ENCODE results near the gene ZNF775. TPM values are rescaled to one million over a fixed set of nuclear protein-coding genes. Genes with fewer than 3 reads are reported as not detected.

The ZNF775 gene
- polyA plus RNA-seq, 1 donor (not counting 4 experiments of a cell fraction or from before 2014, with no cell fraction given) = 1.0 TPM

- Histone ChIP-seq H4K20me1 (ENCODE audit: control insufficient read depth, extremely low read depth, insufficient read depth, low read length) (no peaks in the 10 kb centered on the region), H3K27me3 (ENCODE audit: control insufficient read depth, extremely low read depth, insufficient read depth, low read length) (no peaks in the 10 kb centered on the region), H2AFZ (ENCODE audit: control insufficient read depth, low read length) (no peak overlapping the region), H3K79me2 (ENCODE audit: control insufficient read depth, insufficient read depth, low read length) (no peaks in the 10 kb centered on the region), H3K27ac (ENCODE audit: control insufficient read depth, insufficient read depth, low read length) (no peak overlapping the region), H3K4me1 (ENCODE audit: control insufficient read depth, extremely low read depth, insufficient read depth, low read length) (peaks cover 14% of the 10 kb centered on the region), H3K4me2 (ENCODE audit: control insufficient read depth, extremely low read depth, insufficient read depth, low read depth, low read length) (no peak overlapping the region), H3K9me1 (ENCODE audit: control insufficient read depth, extremely low read depth, insufficient read depth, low read length) (no peaks in the 10 kb centered on the region), H3K4me3 (ENCODE audit: control insufficient read depth in 2 of 3, extremely low read depth in 1 of 3, insufficient read depth in 2 of 3, low read depth in 1 of 3, low read length in 3 of 3) (no peak overlapping the region), H3K9me3 (ENCODE audit: control insufficient read depth, low read depth, low read length) (no peaks in the 10 kb centered on the region), H3K9ac (ENCODE audit: control insufficient read depth, extremely low read depth, insufficient read depth, low read length) (no peak overlapping the region), H3K36me3 (ENCODE audit: control insufficient read depth in 2 of 2, extremely low read depth in 1 of 2, insufficient read depth in 2 of 2, low read length in 2 of 2) (no peaks in the 10 kb centered on the region)
- DNase-seq (ENCODE audit: low read depth, low spot score) (no peak), FAIRE-seq (no peak)
- dilution Hi-C loops (cut with MboI; ENCODE audit: extremely low pct_ligation_motif_present, low sequenced_read_pairs) = no loop called here
- TF ChIP-seq EZH2 (IDR thresholded peaks at IDR 0.05; ENCODE audit: low read length) = no peak
- TF ChIP-seq, protein P1, sequence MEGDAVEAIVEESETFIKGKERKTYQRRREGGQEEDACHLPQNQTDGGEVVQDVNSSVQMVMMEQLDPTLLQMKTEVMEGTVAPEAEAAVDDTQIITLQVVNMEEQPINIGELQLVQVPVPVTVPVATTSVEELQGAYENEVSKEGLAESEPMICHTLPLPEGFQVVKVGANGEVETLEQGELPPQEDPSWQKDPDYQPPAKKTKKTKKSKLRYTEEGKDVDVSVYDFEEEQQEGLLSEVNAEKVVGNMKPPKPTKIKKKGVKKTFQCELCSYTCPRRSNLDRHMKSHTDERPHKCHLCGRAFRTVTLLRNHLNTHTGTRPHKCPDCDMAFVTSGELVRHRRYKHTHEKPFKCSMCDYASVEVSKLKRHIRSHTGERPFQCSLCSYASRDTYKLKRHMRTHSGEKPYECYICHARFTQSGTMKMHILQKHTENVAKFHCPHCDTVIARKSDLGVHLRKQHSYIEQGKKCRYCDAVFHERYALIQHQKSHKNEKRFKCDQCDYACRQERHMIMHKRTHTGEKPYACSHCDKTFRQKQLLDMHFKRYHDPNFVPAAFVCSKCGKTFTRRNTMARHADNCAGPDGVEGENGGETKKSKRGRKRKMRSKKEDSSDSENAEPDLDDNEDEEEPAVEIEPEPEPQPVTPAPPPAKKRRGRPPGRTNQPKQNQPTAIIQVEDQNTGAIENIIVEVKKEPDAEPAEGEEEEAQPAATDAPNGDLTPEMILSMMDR (optimal IDR thresholded peaks at IDR 0.05 in 1 of 3, IDR thresholded peaks at IDR 0.05 in 1 of 3, conservative IDR thresholded peaks at IDR 0.05 in 1 of 3; ENCODE audit: extremely low read depth in 1 of 3, insufficient read depth in 2 of 3, low read length in 3 of 3) = no peak
Observed at GRCh38 chr7:150398965-150399320, 19.8 kb downstream of the ZNF775 start.

GRCh38 chr7:150399421-150400007, 20.4 kb downstream of the ZNF775 start:
- Histone ChIP-seq H3K9me3 (ENCODE audit: control insufficient read depth, low read depth, low read length) (no peaks in the 10 kb centered on the region), H3K4me3 (ENCODE audit: control insufficient read depth in 2 of 3, extremely low read depth in 1 of 3, insufficient read depth in 2 of 3, low read depth in 1 of 3, low read length in 3 of 3) (no peak overlapping the region), H3K9ac (ENCODE audit: control insufficient read depth, extremely low read depth, insufficient read depth, low read length) (no peak overlapping the region), H3K79me2 (ENCODE audit: control insufficient read depth, insufficient read depth, low read length) (no peaks in the 10 kb centered on the region), H4K20me1 (ENCODE audit: control insufficient read depth, extremely low read depth, insufficient read depth, low read length) (no peaks in the 10 kb centered on the region), H3K27ac (ENCODE audit: control insufficient read depth, insufficient read depth, low read length) (no peak overlapping the region), H3K9me1 (ENCODE audit: control insufficient read depth, extremely low read depth, insufficient read depth, low read length) (no peaks in the 10 kb centered on the region), H3K36me3 (ENCODE audit: control insufficient read depth in 2 of 2, extremely low read depth in 1 of 2, insufficient read depth in 2 of 2, low read length in 2 of 2) (no peaks in the 10 kb centered on the region), H3K4me2 (ENCODE audit: control insufficient read depth, extremely low read depth, insufficient read depth, low read depth, low read length) (no peak overlapping the region), H2AFZ (ENCODE audit: control insufficient read depth, low read length) (no peak overlapping the region), H3K27me3 (ENCODE audit: control insufficient read depth, extremely low read depth, insufficient read depth, low read length) (no peaks in the 10 kb centered on the region), H3K4me1 (ENCODE audit: control insufficient read depth, extremely low read depth, insufficient read depth, low read length) (peaks cover 17% of the 10 kb centered on the region)
- no peak for FAIRE-seq
- dilution Hi-C loops (cut with MboI; ENCODE audit: extremely low pct_ligation_motif_present, low sequenced_read_pairs) = no loop called here
- no peak for TF ChIP-seq EZH2 (IDR thresholded peaks at IDR 0.05; ENCODE audit: low read length)
- TF ChIP-seq, protein P1 (optimal IDR thresholded peaks at IDR 0.05 in 1 of 3, IDR thresholded peaks at IDR 0.05 in 1 of 3, conservative IDR thresholded peaks at IDR 0.05 in 1 of 3; ENCODE audit: extremely low read depth in 1 of 3, insufficient read depth in 2 of 3, low read length in 3 of 3) = no peak
- DNase-seq (ENCODE audit: low read depth, low spot score) = no peak

Measured in keratinocyte (primary cell).